AG04450 (cell line): ENCODE measurements around the gene NME7. TPM values are rescaled to one million over a fixed set of nuclear protein-coding genes. Genes with fewer than 3 reads are reported as not detected.

ENCODE experiments used
- CTCF ChIA-PET: fragments of 300-600, 350-600 bp; formaldehyde crosslinking; extraction: SDS; loops from one replicate; lab custom pipeline; 2022; ENCODE audit warnings: antibody characterized with exemption, inconsistent platforms; lab: Charles Lee
- POLR2A ChIA-PET: fragments of 350-600 bp; formaldehyde crosslinking; extraction: SDS; loops from one replicate; lab custom pipeline; 2021; ENCODE audit warnings: antibody characterized with exemption, inconsistent platforms; lab: Yijun Ruan, JAX
- DNase-seq: peaks from one replicate; pipeline ENCODE4 v3.0.0-alpha.2; 2011; ENCODE audit warnings: low read depth, low spot score
- H3K27ac ChIP-seq: one replicate; pipeline ENCODE4 v1.5.1; 2012; ENCODE audit warnings: low read depth, low read length, control low read depth
- H3K27me3 ChIP-seq: one replicate; pipeline ENCODE4 v1.6.0; 2012; ENCODE audit warnings: low read length; ENCODE audit not compliant: control insufficient read depth, insufficient read depth
- H3K4me3 ChIP-seq: 2 replicates; pipeline ENCODE4 v1.5.1; 2011; ENCODE audit warnings: mild to moderate bottlenecking, low read depth, low read length, control low read depth
- H3K9me3 ChIP-seq: 2 replicates; pipeline ENCODE4 v1.5.1; 2012; ENCODE audit warnings: low read length; ENCODE audit not compliant: control insufficient read depth, insufficient read depth
- CTCF ChIP-seq: IDR thresholded peaks from 2 replicates; pipeline ENCODE4 v1.5.1; 2011; ENCODE audit warnings: low read depth, low read length, control low read depth, inconsistent platforms
- polyA plus RNA-seq: library from polyadenylated mRNA; depleted of rRNA; stranded (reverse); fragments of >200 nt; gene quantifications from 2 replicates; pipeline ENCODE4 v1.2.3, GENCODE V29; 2011

NME7 gene
- polyA plus RNA-seq, 1 experiment = 27.3 TPM

GRCh38 chr1:169202791-169203665 lies 164.6 kb downstream of the NME7 start:
- Histone ChIP-seq H3K4me3 (no peak overlapping the region), H3K27ac (no peak overlapping the region), H3K9me3 (no peaks in the 10 kb centered on the region), H3K27me3 (no peaks in the 10 kb centered on the region)
- no peak for TF ChIP-seq CTCF
- ChIA-PET CTCF (no interaction called here), POLR2A (no interaction called here)
- no peak for DNase-seq

GRCh38 chr1:169201084-169201619 lies 166.4 kb downstream of the NME7 start:
- ChIA-PET POLR2A (no interaction called here), CTCF (no interaction called here)

GRCh38 chr1:169200319-169200718 lies 167.3 kb downstream of the NME7 start:
- H3K27ac ChIP-seq = no peak overlapping the region
- POLR2A ChIA-PET = no interaction called here
- TF ChIP-seq CTCF = no peak
- H3K9me3 ChIP-seq = no peaks in the 10 kb centered on the region
- no peaks in the 10 kb centered on the region for H3K27me3 ChIP-seq
- CTCF ChIA-PET = interaction anchor here (0.6 kb wide), 1 partner anchor 297 kb away, joined by 3 read pairs; no protein-coding TSS in a partner anchor
- no peak for DNase-seq
- no peak overlapping the region for H3K4me3 ChIP-seq

More at GRCh38 chr1:169201084-169201619, 166.4 kb downstream of the NME7 start:
- Histone ChIP-seq H3K27ac (no peak overlapping the region), H3K9me3 (no peaks in the 10 kb centered on the region), H3K27me3 (no peaks in the 10 kb centered on the region), H3K4me3 (no peak overlapping the region)
- no peak for DNase-seq
- no peak for TF ChIP-seq CTCF

GRCh38 chr1:169196581-169196980 lies 171.0 kb downstream of the NME7 start:
- Histone ChIP-seq H3K4me3 (no peak overlapping the region), H3K27me3 (no peaks in the 10 kb centered on the region), H3K27ac (no peak overlapping the region), H3K9me3 (no peaks in the 10 kb centered on the region)
- POLR2A ChIA-PET = no interaction called here
- CTCF ChIA-PET = no interaction called here
- no peak for DNase-seq
- no peak for TF ChIP-seq CTCF

GRCh38 chr1:169196161-169196560 lies 171.4 kb downstream of the NME7 start:
- POLR2A ChIA-PET = no interaction called here
- CTCF ChIA-PET = no interaction called here
- H3K4me3 ChIP-seq = no peak overlapping the region
- DNase-seq = no peak
- H3K27me3 ChIP-seq = no peaks in the 10 kb centered on the region
- no peaks in the 10 kb centered on the region for H3K9me3 ChIP-seq
- no peak for TF ChIP-seq CTCF
- H3K27ac ChIP-seq = no peak overlapping the region
